RCC 7860 (cell line): Measurements from ENCODE around the gene UCKL1.
"Not testable (repeated sequence)": the region's sequence is repeated elsewhere in the genome, so short reads cannot be mapped to it uniquely, and the experiment has no call there.

Source experiments
- DNase-seq: peaks from one replicate; pipeline ENCODE4 v3.0.0-alpha.2; 2015; ENCODE audit warnings: low spot score
- FAIRE-seq: peaks from 2 replicates; lab custom pipeline; 2012; peaks lifted over from hg19 to GRCh38; lab: Jason Lieb, UNC

UCKL1 gene

GRCh38 chr20:63955827-63956663 lies at the start of gene UCKL1:
Gene UCKL1 (minus strand): TSS chr20:63956416. CDS start chr20:63956372, 44 bp downstream.
- DNase-seq (peak; percentile 67), FAIRE-seq (peak; percentile 75)

DNA sequence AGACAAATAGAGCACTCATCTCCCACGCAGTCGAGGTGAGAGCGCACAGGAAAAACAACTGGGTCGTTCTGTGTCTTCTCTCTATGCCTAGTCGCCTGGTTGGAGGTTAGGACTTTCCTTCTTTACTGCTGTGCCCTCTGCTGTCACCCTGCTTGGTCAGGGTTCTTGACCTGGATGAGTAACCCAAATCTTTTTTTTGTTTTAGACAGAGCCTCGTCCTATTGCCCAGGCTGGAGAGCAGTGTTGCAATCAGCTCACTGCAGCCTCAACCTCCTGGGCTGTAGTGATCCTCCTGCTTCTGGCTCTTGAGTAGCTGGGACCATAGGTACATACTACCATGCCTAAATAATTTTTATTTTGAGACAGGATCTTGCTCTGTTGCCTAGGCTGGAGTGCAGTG lies 49.2 kb upstream of the UCKL1 start:
- no peak for FAIRE-seq
- no peak for DNase-seq

DNA sequence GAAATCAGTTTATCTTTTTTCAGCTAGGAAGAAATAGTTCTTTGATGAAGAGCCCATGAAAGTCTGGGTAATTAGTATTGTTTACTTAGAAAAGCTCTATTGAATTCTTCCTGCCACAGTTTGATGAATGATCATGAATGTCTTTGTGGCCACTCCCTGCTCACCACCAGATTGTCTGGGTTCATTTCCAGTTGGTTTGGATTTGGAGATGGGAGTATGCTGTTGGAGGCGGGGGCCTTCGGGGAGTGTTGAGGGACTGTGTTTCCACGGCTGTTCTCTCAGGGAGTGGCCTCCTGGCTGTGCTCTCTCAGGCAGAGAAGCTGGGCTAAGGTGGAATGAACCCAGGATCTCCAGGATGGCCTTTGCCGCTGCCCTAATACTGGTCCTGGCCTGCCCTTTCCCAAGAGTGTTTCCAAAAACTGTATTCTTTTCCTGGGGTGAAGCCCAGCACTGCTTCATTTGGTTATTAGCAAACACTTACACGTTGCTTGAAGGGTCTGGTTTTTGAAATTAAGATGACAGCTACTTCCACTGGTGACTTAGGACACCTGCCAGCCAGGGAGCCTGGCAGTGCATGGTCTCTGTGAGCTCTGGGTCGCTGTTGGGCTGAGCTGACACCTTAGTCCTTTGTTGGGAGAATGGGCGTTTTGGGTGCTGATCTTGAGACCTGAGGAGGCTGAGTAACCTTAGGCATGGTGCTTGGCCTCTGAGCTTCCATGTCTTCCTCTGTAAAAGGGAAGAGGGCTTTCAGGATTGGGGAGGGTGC lies 47.9 kb upstream of the UCKL1 start:
- FAIRE-seq (no peak), DNase-seq (no peak)

DNA sequence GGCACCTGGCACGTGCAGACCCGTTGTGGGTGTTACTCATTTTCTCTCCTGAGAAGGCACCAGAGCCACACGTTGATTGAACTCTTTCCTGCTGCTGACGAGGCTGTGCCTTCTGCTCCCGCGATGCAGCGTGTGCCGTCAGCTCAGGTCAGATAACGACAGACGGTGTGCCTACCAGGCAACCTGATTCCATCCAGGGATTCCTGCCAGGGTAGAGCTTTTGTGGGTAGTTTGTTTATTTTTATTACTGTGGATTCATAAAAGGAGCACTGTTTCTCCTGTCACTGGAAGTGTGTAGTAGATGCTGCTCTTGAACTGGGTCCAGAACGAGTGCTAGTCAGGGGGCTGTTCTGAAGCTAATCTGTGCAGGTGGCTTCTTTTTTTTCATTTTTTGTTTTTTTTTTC lies 45.4 kb upstream of the UCKL1 start:
- FAIRE-seq (no peak), DNase-seq (no peak)

- FAIRE-seq (no peak), DNase-seq (no peak)
Observed at GRCh38 chr20:64000906-64001305, 44.7 kb upstream of the UCKL1 start.

DNA sequence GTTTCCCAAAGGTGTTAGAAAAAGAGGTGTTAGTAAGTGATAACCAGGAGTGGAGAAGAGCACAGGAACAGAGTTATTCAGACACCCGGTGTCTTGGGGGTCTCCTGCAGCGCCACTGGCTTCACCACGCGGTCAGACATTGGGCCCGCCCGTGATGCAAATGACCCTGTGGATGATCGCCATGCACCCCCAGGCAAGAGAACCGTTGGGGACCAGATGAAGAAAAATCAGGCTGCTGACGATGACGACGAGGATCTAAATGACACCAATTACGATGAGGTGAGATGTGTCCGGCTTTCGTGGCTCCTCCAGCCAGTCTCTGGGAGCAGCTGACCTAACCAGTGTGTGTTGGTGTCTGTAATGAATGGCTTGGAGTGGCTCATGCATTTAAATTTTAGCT lies 26.7 kb upstream of the UCKL1 start:
- DNase-seq: no peak
- no peak for FAIRE-seq

GRCh38 chr20:63980806-63981728 lies 24.9 kb upstream of the UCKL1 start, which contains the start of gene PRPF6:
Gene PRPF6 (plus strand): TSS chr20:63981132. CDS start chr20:63981246, 114 bp downstream.
- FAIRE-seq (peak; percentile 57), DNase-seq (peak; percentile 91)

- no peak for FAIRE-seq
- DNase-seq: no peak
Observed at GRCh38 chr20:63980317-63980805, 24.1 kb upstream of the UCKL1 start.

- peak; percentile 50 for DNase-seq
- FAIRE-seq: no peak
Observed at GRCh38 chr20:63979557-63980316, 23.5 kb upstream of the UCKL1 start, which contains the start of gene SAMD10. Gene SAMD10 (minus strand): TSS chr20:63979642. CDS start chr20:63979467, 175 bp downstream.

DNA sequence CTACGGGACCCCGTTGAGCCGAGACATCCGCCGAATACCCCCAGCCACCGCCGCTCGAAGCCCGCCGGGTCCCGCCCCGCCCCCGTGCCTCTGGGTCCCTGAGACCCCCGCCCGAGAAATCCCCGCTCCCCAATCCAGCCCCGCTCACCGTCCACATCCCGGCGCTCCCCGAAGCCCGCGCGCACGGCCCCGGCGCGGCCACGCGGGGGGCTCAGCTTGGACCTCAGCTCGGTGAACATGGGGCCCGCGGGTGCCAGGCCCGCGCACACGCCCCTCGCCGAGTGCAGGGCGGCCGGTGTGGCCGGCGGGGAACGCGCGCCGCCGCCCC lies 23.0 kb upstream of the UCKL1 start:
- FAIRE-seq (no peak), DNase-seq (no peak)

GRCh38 chr20:63978319-63979228 lies 22.4 kb upstream of the UCKL1 start:
- FAIRE-seq (no peak), DNase-seq (peak; percentile 58)

- FAIRE-seq (no peak), DNase-seq (peak; percentile 89)
Observed at GRCh38 chr20:63977739-63978276, 21.6 kb upstream of the UCKL1 start.

- no peak for DNase-seq
- no peak for FAIRE-seq
Observed at GRCh38 chr20:63976980-63977738, 20.9 kb upstream of the UCKL1 start.

- not testable (repeated sequence) for FAIRE-seq, DNase-seq
Observed at GRCh38 chr20:63976511-63976910, 20.3 kb upstream of the UCKL1 start.

- DNase-seq (no peak), FAIRE-seq (no peak)
Observed at GRCh38 chr20:63974402-63975200, 18.4 kb upstream of the UCKL1 start.

DNA sequence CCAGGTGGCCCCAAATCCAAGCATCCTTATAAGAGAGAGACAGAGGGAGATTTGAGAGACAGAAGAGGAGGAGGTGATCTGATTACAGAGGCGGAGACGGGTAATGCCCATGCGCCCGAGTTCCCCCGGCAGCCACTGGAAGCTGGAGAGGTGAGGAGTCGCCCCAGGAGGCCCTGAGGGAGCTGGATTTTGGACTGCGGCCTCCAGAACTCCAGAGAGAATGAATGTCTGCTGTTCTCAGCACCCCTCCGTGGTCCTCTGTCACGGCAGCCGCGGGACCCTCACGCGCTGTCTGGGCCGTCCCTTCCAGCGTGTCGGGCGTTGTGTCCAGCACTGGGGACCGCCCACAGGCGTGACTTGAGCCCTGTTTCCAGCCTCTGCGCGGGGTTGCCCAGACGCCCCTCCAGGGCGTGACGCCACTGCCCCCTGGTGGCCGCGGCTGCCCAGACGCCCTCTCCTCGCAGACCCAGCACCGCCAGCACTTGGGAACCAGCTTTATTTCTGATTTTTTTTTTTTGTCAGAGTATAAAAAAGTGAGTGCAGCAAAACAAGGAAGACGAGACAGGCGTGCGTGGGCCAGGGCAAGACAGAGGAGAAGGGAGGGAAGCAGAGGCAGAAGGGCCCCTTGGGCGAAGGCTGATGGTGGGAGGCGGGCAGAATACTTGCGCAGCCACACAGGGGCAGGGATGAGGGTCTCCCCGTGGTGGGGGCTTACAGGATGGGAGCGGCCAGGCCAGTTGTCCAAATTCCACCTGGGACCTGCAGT lies 17.6 kb upstream of the UCKL1 start:
- DNase-seq (peak; percentile 65), FAIRE-seq (no peak)
